Measurements from ENCODE around the gene SNX27. TPM values are rescaled to one million over a fixed set of nuclear protein-coding genes. Genes with fewer than 3 reads are reported as not detected.
A peak's percentile ranks its signal among the peaks of the same experiment; 100 is the strongest.

Gene SNX27
- total and polyA plus RNA-seq, 2 experiments from 2014 or later, result 40.6 to 59.7 TPM

DNA sequence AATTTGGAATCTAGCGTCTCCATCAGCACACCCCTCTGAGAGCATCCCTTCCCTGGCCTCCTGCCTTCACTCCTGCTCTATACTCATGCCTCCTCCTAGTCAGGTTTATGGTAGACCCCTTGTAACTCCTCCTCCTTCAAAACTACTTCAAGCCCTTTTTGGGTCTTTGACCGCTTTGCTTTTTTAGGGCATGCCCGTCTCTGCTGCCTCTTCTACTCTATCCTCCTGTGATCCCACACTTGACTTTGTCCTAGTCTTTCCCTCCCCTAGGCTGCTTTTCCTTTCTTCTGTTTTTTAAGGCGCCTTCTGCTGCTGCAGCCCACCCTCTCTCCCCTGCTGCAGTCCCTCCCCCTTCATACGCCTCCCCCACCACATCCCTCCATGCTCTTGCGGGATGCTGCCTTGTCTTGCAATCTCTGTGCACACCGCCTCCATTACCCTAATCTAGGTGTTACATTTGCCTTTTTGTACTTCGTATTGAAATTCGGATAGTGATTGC is 1.5 kb downstream of the SNX27 start:
- TF ChIP-seq CREB1 (CRISPR knock-in tag; IDR thresholded peaks at IDR 0.05; ENCODE audit: low read depth) (no peak), JUNB (IDR thresholded peaks at IDR 0.05; ENCODE audit: unreplicated experiment) (no peak), ZNF114 (CRISPR knock-in tag; IDR thresholded peaks at IDR 0.05) (no peak), POLR2AphosphoS5 (IDR thresholded peaks at IDR 0.05; ENCODE audit: low read depth) (no peak), ZNF331 (CRISPR knock-in tag; IDR thresholded peaks at IDR 0.05; ENCODE audit: low read depth) (no peak), EZH2phosphoT487 (IDR thresholded peaks at IDR 0.05; ENCODE audit: unreplicated experiment) (no peak), ZNF462 (CRISPR knock-in tag; IDR thresholded peaks at IDR 0.05) (no peak), STAT1 (IDR thresholded peaks at IDR 0.05; ENCODE audit: unreplicated experiment) (no peak), NANOG (IDR thresholded peaks at IDR 0.05; ENCODE audit: borderline replicate concordance) (no peak), EZH2 (IDR thresholded peaks at IDR 0.05; ENCODE audit: low read depth, unreplicated experiment) (no peak), REST (IDR thresholded peaks at IDR 0.05; ENCODE audit: unreplicated experiment) (no peak)
- TF ChIP-seq, protein P1, sequence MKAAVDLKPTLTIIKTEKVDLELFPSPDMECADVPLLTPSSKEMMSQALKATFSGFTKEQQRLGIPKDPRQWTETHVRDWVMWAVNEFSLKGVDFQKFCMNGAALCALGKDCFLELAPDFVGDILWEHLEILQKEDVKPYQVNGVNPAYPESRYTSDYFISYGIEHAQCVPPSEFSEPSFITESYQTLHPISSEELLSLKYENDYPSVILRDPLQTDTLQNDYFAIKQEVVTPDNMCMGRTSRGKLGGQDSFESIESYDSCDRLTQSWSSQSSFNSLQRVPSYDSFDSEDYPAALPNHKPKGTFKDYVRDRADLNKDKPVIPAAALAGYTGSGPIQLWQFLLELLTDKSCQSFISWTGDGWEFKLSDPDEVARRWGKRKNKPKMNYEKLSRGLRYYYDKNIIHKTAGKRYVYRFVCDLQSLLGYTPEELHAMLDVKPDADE (IDR thresholded peaks at IDR 0.05), result no peak
- TF ChIP-seq, protein P2, sequence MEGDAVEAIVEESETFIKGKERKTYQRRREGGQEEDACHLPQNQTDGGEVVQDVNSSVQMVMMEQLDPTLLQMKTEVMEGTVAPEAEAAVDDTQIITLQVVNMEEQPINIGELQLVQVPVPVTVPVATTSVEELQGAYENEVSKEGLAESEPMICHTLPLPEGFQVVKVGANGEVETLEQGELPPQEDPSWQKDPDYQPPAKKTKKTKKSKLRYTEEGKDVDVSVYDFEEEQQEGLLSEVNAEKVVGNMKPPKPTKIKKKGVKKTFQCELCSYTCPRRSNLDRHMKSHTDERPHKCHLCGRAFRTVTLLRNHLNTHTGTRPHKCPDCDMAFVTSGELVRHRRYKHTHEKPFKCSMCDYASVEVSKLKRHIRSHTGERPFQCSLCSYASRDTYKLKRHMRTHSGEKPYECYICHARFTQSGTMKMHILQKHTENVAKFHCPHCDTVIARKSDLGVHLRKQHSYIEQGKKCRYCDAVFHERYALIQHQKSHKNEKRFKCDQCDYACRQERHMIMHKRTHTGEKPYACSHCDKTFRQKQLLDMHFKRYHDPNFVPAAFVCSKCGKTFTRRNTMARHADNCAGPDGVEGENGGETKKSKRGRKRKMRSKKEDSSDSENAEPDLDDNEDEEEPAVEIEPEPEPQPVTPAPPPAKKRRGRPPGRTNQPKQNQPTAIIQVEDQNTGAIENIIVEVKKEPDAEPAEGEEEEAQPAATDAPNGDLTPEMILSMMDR (conservative IDR thresholded peaks at IDR 0.05; ENCODE audit: low read depth in 2 of 2), result no peak
- no peaks in the 10 kb centered on the region for H3K9me3 Mint-ChIP-seq
- H3K4me1 Mint-ChIP-seq, result peaks cover 13% of the 10 kb centered on the region
- Histone ChIP-seq H3K4me1 (ENCODE audit: insufficient read depth) (no peaks in the 10 kb centered on the region; the same call in 1 of the 2 replicates), H3K4me3 (peak overlapping the region; percentile 89), H2AFZ (0 out of 2 replicates have a peak overlapping the region, but pooled peaks have one; percentile 88), H3K36me3 (ENCODE audit: insufficient read depth) (0 out of 2 replicates have a peak, but pooled peaks cover 3% of the 10 kb centered on the region), H4K20me1 (replicated peaks; ENCODE audit: insufficient read depth) (peaks cover 13% of the 10 kb centered on the region; the same call in 1 of the 2 replicates), H3K4me2 (peak overlapping the region; percentile 94), H3F3A (replicated peaks; ENCODE audit: low read depth) (no peaks in the 10 kb centered on the region), H3K79me2 (replicated peaks; ENCODE audit: insufficient read depth) (peaks cover 58% of the 10 kb centered on the region), H3K27ac (ENCODE audit: low read depth) (peak overlapping the region; percentile 77; the same call in 1 of the 2 replicates), H3K9me2 (ENCODE audit: insufficient read depth) (no peaks in the 10 kb centered on the region), H3K27me3 (ENCODE audit: insufficient read depth) (no peaks in the 10 kb centered on the region)
- DNase-seq (ENCODE audit: low spot score) (peak; percentile 32), ATAC-seq (peak; percentile 8)
- peak overlapping the region; percentile 47 for H3K27ac Mint-ChIP-seq
- no peaks in the 10 kb centered on the region; the same call in 2 of the 3 replicates for H3K36me3 Mint-ChIP-seq (ENCODE audit: low read depth)
- H3K4me3 Mint-ChIP-seq, result peak overlapping the region; percentile 89
- H3K27me3 Mint-ChIP-seq (ENCODE audit: insufficient read depth, low read depth, poor library complexity), result peaks cover 3% of the 10 kb centered on the region
